Endothelial cell (in vitro differentiated cells): ENCODE results near the gene CRLF2. TPM values are rescaled to one million over a fixed set of nuclear protein-coding genes. Genes with fewer than 3 reads are reported as not detected.
"Not testable (repeated sequence)": the region's sequence is repeated elsewhere in the genome, so short reads cannot be mapped to it uniquely, and the experiment has no call there.

Experiments
- DNase-seq: peaks from one replicate; pipeline ENCODE4 v3.0.0; 2021; ENCODE audit warnings: low spot score
- H3K27ac Mint-ChIP-seq: one replicate; pipeline ENCODE4 v1.8.0; 2021; ENCODE audit warnings: mixed read lengths, inconsistent platforms; ENCODE audit not compliant: unreplicated experiment
- H3K27me3 Mint-ChIP-seq: one replicate; pipeline ENCODE4 v1.8.0; 2021; ENCODE audit warnings: mild to moderate bottlenecking, moderate library complexity, mixed read lengths, inconsistent platforms; ENCODE audit not compliant: unreplicated experiment
- H3K36me3 Mint-ChIP-seq: one replicate; pipeline ENCODE4 v1.8.0; 2021; ENCODE audit warnings: mild to moderate bottlenecking, low read depth, mixed read lengths, inconsistent platforms; ENCODE audit not compliant: unreplicated experiment
- H3K4me1 Mint-ChIP-seq: one replicate; pipeline ENCODE4 v1.8.0; 2021; ENCODE audit warnings: mild to moderate bottlenecking, mixed read lengths, inconsistent platforms; ENCODE audit not compliant: unreplicated experiment
- H3K4me3 Mint-ChIP-seq: one replicate; pipeline ENCODE4 v1.8.0; 2021; ENCODE audit warnings: mild to moderate bottlenecking, mixed read lengths, inconsistent platforms; ENCODE audit not compliant: unreplicated experiment
- H3K9me3 Mint-ChIP-seq: one replicate; pipeline ENCODE4 v1.8.0; 2021; ENCODE audit warnings: mixed read lengths, inconsistent platforms; ENCODE audit not compliant: unreplicated experiment
- CTCF ChIP-seq: fragments of 200-600 bp; sonication (generic); IDR thresholded peaks from one replicate; pipeline ENCODE4 v1.5.0; 2021; ENCODE audit warnings: antibody characterized with exemption; ENCODE audit not compliant: unreplicated experiment
- long read RNA-seq: library from polyadenylated mRNA; unstranded; transcript quantifications from one replicate; pipeline ENCODE4 v2.0.0, GENCODE V29; 2020; ENCODE audit not compliant: unreplicated experiment
- total RNA-seq: library from RNA; stranded (reverse); fragmentation: NEBNext Ultra II Directional; extraction: Animal tissue kit (Norgen Biotek cat#: 25700); gene quantifications from one replicate; pipeline ENCODE4 v1.2.1, GENCODE V29; 2021; ENCODE audit not compliant: unreplicated experiment

CRLF2 gene
- total RNA-seq = not detected
- long read RNA-seq = 0 reads

DNA sequence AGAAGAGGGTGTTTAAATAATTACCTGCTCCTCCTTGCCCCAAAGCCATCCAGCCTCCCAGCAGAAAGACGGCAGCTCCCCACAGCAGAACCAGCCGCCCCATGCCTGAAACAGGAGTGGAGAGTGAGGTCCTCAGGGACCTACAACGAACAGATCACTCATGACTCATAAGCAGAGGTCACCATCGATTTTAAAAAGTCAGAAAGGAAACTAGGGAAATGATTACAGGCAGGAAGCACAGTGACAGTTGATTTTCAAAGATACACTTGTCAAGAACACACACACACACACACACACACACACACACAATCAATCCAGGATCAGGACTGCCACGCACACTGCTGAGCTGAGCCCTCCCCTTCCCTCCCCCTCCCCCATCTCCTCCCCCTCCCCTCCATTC lies at the start of gene CRLF2:
CRLF2 (minus strand) TSS at position 118 of the 400 bp plus-strand sequence; CDS start at position 103, 15 bp downstream.
- H3K4me3 Mint-ChIP-seq = no peak within 1 kb of the TSS
- peaks cover 45% of the 10 kb centered on the region for H3K9me3 Mint-ChIP-seq
- H3K27ac Mint-ChIP-seq = no peak within 1 kb of the TSS
- TF ChIP-seq CTCF = no peak
- H3K27me3 Mint-ChIP-seq = peaks cover 10% of the 10 kb centered on the region
- H3K36me3 Mint-ChIP-seq = peaks cover 25% of the 10 kb centered on the region
- DNase-seq = no peak
- no peaks in the 10 kb centered on the region for H3K4me1 Mint-ChIP-seq

GRCh38 chrX:1261771-1262170 lies 49.3 kb upstream of the CRLF2 start:
- H3K4me1 Mint-ChIP-seq = not testable (repeated sequence)

DNA sequence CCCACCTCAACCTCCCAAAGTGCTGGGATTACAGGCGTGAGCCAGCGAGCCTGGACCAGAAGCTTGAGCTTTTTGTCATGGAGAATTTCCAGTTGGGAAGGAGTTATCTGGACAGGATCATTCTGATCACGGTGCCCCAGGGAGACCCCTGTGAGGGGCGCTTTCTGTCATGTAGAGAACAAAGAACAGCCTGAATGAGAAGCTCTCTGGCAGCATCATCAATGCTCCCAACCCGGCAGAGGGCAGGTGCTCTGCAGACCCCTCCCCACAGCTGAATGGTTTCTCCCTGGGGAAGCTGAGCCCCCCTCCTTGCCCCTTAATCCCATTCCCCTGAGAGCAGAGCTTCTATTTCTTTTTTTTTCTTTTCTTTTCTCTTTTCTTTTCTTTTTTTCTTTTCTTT lies 48.8 kb upstream of the CRLF2 start:
- Mint-ChIP-seq H3K27me3 (peaks cover 8% of the 10 kb centered on the region), H3K4me1 (no peaks in the 10 kb centered on the region), H3K9me3 (peaks cover 5% of the 10 kb centered on the region), H3K27ac (no peak overlapping the region), H3K4me3 (no peak overlapping the region), H3K36me3 (peaks cover 5% of the 10 kb centered on the region)
- no peak for TF ChIP-seq CTCF
- DNase-seq = no peak

More at GRCh38 chrX:1261771-1262170, 49.3 kb upstream of the CRLF2 start:
- not testable (repeated sequence) for DNase-seq, H3K27ac Mint-ChIP-seq, H3K36me3 Mint-ChIP-seq, H3K9me3 Mint-ChIP-seq, H3K4me3 Mint-ChIP-seq
- peaks cover 12% of the 10 kb centered on the region for H3K27me3 Mint-ChIP-seq

DNA sequence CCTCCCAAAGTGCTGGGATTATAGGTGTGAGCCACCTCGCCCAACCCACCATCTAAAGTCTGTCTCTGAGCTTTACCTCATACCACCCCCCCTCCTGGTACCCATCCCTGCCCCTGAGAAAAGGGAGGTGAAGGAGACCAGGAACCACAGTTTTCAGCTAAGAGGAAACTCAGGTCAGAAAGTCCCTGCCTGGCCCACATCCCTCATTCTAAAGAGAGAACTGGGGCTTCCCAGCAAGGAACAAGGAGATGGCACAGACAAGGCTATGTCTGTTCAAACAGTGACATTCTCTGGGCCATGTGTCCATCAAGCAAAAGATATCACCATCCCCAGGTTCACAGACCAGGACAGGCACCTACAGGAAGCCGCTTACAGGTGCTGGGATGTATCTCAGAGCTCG lies 40.4 kb upstream of the CRLF2 start:
- Mint-ChIP-seq H3K4me1 (no peaks in the 10 kb centered on the region), H3K27me3 (peaks cover 5% of the 10 kb centered on the region), H3K36me3 (peaks cover 16% of the 10 kb centered on the region), H3K9me3 (peaks cover 22% of the 10 kb centered on the region), H3K27ac (no peak overlapping the region), H3K4me3 (no peak overlapping the region)
- no peak for TF ChIP-seq CTCF
- no peak for DNase-seq

- no peaks in the 10 kb centered on the region for H3K4me1 Mint-ChIP-seq
- H3K36me3 Mint-ChIP-seq = peaks cover 11% of the 10 kb centered on the region
- H3K4me3 Mint-ChIP-seq = no peak overlapping the region
- no peak overlapping the region for H3K27ac Mint-ChIP-seq
- H3K9me3 Mint-ChIP-seq = peaks cover 22% of the 10 kb centered on the region
- DNase-seq = no peak
- peaks cover 5% of the 10 kb centered on the region for H3K27me3 Mint-ChIP-seq
- no peak for TF ChIP-seq CTCF
Measured at GRCh38 chrX:1249101-1249887, 36.8 kb upstream of the CRLF2 start.
